IPS-NIHi11 (cell line): ENCODE measurements around the gene LRRC7.

ENCODE experiments used
- DNase-seq: peaks from one replicate; pipeline ENCODE4 v3.0.0; 2012; ENCODE audit warnings: mixed read lengths, low spot score

The LRRC7 gene

DNA sequence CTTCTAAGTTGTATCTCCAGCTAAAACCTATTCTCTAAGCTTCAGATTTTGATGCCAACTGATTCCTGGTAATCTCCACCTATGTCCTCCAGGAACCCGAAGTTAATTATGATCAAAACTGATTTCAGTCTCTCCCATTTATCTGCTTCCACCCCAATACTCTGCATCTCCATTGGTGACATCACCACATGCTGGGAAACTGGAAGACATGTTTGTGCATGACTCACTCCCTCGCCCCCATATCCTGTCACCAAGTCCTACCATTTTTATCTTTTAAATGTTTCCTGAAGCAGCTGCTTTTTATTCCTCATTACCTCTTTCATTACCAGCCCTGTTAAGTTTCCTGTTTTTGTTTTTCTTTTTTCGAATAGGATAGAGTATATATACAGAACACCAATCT is 409.2 kb downstream of the LRRC7 start:
- DNase-seq: no peak

GRCh38 chr1:69982992-69983391 is 415.3 kb downstream of the LRRC7 start:
- no peak for DNase-seq

DNA sequence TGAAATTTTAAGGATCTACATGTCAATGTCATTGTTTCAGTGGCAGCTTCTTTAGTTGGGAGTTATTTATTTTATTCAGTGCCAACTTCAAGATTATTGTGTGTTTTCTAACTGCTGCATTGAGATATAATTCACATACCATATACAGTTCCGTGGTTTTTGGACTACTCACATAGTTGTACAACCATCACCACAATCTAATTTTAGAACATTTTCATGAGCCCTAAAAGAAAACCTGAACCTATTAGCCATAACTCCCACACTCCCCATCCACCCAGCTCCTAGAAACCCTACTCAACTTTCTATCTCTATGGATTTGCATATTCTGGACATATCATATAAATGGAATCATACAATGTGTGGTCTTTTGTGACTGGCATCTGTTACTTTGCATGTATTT is 417.7 kb downstream of the LRRC7 start:
- no peak for DNase-seq

DNA sequence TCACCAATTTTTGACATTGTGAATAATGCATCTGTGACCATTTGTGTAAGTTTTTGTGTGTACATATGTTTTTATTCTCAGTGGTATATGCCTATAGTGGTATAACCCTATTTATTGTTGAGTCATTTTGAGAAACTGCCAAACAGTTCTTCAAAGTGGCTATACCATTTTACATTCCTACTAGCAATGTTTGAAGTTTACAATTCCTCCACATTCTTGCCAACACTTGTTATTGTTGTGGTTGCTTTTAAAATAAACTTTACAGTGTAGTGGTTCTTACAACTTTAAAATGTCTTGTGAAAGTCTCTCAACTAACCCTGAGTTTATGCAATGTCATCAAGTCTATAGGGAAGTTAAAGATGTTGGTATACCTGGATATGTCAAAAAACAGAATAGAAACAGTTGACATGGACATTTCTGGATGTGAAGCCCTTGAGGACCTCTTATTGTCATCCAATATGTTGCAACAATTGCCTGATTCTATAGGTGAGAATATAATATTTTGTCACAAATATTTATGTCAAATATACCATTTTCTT is 418.2 kb downstream of the LRRC7 start:
- DNase-seq: no peak

DNA sequence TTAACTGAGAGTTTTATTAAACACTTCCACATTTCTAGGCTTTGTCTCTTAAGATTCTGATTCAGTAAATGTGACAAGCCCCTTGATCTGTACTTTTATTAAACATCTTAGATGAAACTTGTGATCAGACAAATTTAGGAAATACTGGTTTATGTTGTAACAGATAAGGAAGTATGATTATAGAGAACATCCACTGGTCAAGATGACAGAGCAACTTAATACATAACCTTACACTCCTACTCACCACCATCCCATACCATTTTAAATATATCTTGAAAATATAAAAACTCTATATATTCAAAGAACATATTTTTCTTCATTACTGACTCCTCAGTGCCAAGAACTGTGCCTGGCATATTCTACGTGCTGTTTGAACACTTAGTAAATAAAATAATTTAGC is 420.2 kb downstream of the LRRC7 start:
- DNase-seq: no peak

DNA sequence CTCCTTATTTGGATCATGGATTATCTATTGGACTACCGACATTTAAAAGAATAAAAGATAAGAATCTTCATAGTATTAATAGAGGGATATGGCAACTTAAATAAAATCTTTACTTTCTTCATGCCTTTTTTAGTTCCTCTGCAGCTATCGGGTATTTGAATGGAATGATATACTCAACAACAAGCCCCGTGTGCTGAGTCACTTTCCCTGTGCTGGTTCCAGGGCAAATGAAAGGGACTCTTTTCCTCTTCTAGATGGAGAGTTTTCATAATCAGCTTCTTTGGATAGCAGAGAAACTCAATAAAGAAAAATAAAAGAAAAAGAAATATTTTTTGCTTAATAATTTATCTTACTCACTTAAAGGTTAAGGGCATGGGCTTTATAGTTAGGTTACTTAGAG is 423.9 kb downstream of the LRRC7 start:
- DNase-seq: no peak

- DNase-seq: no peak
Measured at GRCh38 chr1:69992594-69992993, 424.9 kb downstream of the LRRC7 start.

DNA sequence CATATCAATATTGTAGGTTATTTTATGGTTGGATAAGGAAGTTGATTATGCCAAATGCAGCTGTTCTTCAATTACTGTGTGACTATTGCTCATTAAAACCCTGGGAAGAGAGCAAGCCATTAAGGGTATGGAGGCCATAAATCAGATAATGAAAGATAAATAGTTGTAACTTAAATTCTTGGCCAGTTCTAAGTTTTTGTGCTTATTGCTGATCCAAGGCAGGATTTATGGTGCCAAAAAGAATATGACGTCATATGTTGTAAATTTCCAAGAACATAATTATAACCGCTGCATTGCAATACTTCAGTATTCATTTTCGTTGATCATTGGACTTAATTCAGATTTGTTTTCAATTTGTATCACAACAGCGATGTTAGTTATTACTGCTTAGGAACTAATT is 426.1 kb downstream of the LRRC7 start:
- no peak for DNase-seq

DNA sequence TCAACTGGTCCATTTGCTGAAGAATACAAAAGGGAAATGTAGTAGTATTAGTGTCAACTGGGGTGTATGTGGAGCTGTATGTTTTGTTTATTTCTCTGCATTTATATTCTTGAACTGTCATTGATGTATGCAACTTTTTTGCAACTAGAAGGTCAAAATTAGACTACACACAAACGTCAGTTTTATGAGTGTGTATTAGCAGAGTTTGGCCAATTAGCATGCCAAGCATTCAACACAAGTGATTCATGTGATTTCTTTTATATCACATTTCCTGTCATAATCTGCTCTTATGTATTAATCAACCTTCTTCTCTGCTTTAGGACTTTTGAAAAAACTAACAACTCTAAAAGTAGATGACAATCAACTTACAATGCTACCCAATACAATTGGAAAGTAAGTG is 426.5 kb downstream of the LRRC7 start:
- DNase-seq: no peak

GRCh38 chr1:69998847-69999246 is 431.1 kb downstream of the LRRC7 start:
- DNase-seq: no peak

GRCh38 chr1:70003211-70003908 is 435.6 kb downstream of the LRRC7 start:
- no peak for DNase-seq

DNA sequence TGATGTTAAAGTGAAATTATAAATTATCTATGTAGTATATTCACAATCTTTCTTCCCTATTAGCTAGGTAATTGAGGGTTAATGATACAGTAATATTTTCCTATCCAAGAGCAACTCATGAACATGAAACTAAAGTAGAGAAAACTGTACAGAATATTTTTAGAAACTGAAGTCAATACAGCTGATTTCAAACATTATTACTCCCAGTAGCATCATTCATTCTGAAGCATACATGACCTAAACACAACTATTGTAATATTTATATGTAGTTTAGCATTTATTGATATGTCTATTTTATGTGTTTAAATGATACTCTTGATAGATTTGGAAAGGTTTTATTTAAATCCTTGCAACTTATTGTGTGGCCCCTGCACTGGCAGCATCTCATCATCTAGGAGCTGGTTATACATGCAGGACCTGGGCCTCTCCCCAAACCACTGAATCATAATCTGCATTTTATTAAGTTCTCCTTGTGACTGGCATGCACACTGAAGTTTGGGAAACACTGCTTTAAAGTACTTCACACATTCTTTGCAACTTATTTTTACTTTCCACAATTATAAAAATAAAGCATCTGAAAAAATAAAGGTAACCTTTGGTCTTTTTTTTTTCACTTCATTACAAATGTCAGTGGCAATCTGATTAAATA is 437.8 kb downstream of the LRRC7 start:
- DNase-seq: no peak

- DNase-seq: no peak
Measured at GRCh38 chr1:70008660-70009059, 440.9 kb downstream of the LRRC7 start.

- no peak for DNase-seq
Measured at GRCh38 chr1:70017770-70018169, 450.0 kb downstream of the LRRC7 start.

DNA sequence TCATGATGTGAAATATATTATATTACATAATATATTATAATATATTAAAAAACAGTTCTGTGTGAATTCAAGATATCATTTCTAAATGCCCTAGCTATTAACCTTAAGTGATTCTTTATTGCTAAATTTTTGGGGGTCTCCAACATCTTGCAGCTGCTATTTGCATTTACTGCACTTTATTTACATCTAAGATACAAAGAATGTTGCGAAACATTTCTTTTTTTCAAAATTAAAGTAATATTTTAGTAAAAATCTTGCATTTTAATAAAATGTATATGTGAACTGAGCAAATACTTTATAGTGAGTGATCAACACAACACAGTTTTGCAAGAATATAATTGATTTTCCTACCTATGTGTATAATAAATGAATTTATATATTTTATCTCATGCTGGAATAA is 456.6 kb downstream of the LRRC7 start:
- no peak for DNase-seq

DNA sequence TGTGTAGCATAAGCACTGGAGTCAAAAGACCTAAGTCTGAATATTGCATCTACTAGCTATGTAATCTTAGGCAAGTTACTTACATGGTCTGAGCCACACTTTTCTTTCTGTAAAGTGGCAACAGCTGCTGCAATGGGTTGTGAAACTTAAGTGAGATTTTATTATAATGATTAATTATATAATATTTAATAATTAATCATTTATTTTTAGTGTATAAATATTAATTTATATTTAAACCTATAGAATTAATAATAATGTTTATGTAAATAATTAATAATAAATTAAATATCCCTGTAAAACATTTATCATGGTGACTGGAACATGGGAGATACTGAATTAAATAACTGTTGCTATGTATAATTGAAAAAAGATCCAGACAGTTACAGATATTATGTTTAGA is 457.3 kb downstream of the LRRC7 start:
- no peak for DNase-seq

- DNase-seq: no peak
Measured at GRCh38 chr1:70025846-70026245, 458.1 kb downstream of the LRRC7 start.

- DNase-seq: no peak
Measured at GRCh38 chr1:70033266-70033873, 465.6 kb downstream of the LRRC7 start.

DNA sequence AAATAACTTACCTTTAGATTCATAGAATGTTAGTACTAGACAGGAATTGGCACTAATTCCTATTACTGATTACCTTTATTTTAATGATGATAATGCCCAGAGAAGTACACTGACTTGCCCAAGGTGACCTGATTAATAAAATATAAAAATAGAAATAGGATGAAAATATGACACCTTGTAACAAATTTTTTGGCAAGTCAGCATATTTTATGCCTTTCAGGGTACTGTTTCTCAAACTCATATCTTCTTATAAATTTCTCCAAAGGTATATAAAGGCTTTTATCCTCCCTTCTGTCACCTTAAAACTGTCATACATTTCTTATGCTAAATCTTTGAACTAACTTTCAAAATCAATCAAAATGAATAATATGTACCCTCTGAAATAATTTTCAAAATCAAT is 466.2 kb downstream of the LRRC7 start:
- DNase-seq: no peak

- DNase-seq: peak; percentile 68
Measured at GRCh38 chr1:70034403-70034802, 466.7 kb downstream of the LRRC7 start.

- DNase-seq: no peak
Measured at GRCh38 chr1:70038025-70038424, 470.3 kb downstream of the LRRC7 start.

GRCh38 chr1:70039485-70039884 is 471.8 kb downstream of the LRRC7 start:
- DNase-seq: no peak

DNA sequence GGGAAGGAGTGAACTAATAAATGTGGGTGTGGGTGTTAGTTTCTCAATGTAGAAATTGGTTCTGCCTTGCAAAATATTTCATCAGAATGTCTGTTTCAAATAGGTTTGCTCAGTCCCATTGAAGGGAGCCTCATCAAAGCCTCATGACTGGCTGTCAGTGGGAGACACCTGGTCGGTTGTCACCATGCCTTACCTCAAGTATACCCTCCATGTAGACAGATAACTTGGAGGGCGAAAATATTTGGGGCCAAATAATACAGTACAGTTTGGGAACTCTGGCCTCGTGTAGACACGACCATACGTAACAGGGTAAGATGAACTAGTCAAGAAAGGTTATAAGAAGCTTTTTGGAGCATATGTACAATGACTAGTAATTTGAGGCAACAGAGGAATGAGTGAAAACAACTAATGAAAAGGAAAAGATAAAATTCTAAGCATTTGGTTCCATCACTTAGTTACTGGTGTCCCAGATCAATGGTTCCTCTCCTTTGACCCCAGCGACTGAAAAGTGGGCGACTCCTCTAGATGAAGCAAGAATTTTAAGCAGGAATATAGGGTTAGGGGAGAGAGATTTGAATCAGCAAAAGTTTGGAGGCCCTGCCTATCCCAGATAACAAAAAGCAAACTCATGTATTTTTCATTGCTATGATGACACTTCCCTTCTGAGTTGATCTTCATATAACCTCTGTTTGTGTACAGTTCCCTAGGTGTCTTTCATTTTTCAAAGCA is 473.8 kb downstream of the LRRC7 start:
- DNase-seq: no peak
